Activated CD4-positive, alpha-beta T cell treated with anti-CD3 and anti-CD28 coated beads, Interleukin-10, Interleukin-2, amounts not matched to agents 100 ng/mL and 50 ng/mL, durations not matched to agents 16 hours and 8 hours (primary cell): ENCODE data around the gene EIF3I.
"Not testable (repeated sequence)": the region's sequence is repeated elsewhere in the genome, so short reads cannot be mapped to it uniquely, and the experiment has no call there.

Experiments used
- DNase-seq: peaks from one replicate; pipeline ENCODE4 v3.0.0-alpha.2; 2020

EIF3I gene

DNA sequence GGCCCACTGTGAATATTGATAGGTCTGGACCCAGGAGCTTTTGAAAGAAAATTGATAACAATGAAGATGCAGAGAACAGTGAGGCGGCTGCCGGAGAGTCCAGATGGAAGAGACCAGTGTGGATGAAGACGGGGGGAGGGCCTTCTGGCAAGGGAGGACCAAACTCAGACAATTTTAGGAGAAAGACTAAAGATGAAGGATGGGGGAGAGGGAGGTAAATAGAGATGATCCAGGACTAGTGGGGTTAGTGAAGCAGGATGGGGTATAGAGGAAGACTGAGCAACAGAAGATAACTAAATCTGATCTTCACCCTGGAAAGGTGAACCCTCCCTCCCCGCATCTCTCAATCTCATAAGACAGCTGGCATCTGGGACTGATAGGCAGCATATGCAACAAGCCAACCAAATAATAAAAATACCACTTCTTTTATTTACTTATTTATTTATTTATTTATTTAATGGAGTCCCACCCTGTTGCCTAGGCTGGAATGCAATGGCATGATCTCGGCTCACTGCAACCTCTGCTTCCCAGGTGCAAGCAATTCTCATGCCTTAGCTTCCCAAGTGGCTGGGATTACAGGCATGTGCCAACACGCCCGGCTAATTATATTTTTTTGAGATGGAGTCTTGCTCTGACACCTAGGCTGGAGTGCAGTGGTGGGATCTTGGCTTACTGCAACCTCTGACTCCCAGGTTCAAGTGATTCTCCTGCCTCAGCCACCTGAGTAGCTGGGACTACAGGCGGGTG is 10.5 kb downstream of the EIF3I start:
- no peak for DNase-seq

DNA sequence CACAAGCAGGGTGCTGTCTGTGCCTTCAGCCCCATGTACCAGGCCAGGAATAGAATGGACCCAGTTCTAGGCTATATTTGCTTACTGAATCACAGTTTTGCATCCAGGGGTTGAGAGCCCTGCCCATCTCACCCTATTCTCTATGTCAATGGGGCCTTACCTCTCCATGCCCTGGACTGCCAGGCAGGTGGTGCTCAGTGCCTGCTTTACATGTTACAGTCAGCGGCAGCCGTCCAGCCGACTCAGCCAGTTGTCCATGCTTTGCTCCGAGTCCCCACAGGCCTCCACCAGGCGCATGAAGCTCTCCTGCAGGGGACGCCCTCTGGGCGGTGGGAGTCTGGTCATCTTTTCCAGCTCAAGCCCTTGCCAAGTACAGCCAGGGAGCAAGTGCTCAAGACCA is 12.6 kb downstream of the EIF3I start:
- no peak for DNase-seq

DNA sequence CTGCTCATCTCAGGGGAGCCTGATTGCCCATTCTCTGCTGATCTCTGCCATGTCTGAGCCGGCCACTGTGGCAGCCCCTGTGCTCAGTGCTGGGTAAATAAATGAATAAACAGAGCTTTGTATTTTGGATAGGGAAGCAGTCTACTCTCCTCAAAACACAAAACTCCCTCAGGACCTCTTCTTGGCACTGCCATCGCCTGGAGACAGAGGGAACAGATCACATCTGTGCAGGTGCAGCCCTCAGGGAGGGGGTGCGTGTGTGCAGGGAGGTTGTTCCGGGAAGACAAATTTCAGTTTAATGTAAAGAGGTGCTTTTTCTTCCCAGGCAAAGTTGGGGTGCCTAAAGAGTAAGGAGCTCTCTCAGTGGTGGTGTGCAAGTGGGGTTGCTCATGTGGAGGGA is 17.1 kb downstream of the EIF3I start:
- no peak for DNase-seq

DNA sequence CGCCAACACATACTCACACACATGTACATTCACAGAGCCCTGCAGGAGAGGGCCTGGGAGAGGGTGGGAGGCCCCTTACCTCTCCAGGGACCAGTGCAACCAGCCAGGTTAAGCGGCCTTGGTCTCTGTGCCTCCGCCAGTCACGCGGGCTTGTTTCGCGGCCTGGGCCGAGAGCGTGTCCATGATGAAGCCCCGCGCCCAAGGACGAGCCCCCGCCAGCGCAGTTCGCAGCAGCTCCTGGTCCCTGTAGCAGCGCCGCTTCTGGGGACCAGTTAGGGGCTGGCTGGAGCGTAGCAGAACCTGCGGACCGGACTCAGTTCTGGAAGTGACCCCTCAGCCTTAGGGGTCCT is 17.6 kb downstream of the EIF3I start:
- DNase-seq = no peak

DNA sequence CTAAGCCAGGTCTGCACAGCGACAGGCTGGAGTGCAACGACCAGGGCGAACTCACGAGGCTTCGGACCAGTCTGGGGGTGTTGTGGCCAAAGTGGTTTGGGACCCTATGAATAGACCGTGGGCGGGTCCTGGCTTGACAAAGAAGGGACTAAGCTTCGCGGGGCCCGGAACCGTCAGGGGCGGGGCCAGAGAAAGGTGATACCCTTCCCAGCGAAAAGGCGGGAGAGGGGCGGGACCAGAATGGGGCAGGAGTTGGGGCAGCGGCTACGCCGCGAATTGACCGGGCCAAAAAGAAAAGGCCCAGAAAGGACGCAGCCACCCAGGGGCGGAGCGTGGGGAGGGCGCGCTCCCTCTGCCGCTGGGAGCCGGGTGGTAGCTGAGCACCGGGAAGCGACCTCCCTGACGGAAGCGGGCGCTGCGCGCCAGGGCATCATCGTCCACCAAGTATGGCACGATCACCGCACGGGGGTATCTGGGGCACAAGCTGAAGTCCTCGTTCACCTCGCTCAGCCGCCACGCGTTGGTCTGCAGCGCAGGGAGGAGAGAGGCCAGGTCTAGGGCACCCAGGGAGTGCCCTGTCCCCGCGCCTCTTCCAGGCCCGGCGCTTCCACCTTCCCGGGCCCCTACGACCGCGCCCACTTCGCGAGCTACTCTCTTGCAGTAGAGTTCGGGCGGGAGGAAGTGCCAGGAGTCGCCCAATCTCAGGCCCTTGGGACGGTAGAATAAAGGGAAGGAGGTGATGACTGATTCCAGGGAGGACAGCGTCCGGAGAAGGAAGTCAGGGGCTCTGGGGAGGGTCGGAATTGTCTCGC is 18.1 kb downstream of the EIF3I start:
- DNase-seq = peak; percentile 48

DNA sequence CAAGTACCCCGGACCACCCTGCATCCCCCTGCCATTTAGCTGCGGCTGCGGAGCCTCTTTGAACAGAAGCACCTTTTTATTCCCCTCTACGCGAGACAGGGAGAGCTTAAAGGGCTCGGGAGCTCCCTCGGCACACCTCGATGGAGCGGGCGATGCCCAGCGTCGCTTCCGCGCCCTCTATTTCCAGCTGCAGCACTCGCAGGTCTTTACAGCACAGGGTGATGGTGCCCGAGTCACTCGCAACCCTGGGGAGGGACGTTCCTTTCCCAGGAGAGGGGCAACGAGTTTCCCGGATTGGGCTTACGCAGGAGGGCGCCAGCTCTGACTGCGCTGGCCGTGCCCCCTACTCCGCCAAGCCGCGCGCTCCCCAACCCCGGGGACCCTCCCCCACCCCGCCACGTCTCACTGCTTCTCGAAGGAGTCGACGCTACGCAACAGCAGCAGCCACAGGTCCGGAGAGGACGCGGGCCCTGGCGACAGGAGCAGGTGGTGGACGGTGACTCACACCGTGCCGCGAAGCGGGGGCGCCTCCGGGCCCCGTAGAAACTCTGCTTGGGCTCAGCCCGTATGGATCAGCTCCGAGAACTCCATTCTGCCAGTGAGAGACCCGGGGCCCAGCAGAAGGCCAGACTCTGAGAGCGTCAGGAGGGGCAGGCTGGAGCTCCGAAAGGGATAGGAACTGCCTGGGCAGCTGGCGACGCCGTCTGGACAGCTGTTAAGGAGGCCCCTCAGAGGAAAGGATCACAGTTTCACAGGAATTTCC is 19.0 kb downstream of the EIF3I start:
- peak; percentile 29 for DNase-seq

DNA sequence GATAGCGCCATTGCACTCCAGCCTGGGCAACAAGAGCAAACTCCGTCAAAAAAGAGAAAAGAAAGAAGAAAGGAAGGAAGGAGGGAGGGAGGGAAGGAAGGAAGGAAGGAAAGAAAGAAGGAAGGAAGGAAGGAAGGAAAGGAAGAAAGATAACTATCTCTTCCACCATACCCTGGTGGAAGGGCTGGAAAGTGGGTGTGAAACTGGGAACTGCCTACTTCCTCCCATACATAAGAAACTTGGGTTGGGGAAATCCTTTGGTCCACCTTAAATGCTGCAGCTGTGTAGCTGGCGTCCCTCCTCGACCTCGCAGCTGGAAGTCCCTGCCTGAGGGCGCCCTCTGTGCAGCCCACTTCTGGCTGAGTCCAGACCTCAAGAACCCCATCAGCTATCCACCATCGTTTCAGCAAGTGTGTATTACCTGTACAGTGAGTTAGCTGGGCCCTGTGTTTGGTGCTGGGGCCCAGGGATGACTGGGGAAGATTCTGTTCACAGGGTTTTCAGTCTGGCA is 20.2 kb downstream of the EIF3I start:
- DNase-seq = no peak

DNA sequence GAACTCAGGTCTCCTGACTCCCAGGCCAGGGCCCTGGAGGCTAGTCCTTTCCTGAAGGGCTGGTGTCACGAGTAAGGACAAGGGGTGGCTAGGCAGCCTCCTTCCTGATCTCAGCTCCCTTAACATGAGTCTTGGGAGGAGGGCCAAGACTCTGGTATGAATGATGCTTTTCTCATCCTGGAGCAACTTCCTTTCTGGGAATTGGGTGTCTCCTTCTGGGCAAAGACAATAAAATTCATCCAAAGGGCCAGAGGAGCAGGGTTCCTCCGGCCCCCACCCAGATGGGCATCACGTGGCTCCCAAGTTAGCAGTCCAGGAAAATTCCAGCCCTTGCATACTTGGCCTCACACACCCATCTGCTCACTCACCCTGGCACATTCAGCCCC is 24.7 kb downstream of the EIF3I start, which contains the start of gene FAM167B:
Gene FAM167B (plus strand): TSS at position 335 of the 386 bp plus-strand sequence. CDS start 200 bp downstream, outside the sequence.
- no peak for DNase-seq

DNA sequence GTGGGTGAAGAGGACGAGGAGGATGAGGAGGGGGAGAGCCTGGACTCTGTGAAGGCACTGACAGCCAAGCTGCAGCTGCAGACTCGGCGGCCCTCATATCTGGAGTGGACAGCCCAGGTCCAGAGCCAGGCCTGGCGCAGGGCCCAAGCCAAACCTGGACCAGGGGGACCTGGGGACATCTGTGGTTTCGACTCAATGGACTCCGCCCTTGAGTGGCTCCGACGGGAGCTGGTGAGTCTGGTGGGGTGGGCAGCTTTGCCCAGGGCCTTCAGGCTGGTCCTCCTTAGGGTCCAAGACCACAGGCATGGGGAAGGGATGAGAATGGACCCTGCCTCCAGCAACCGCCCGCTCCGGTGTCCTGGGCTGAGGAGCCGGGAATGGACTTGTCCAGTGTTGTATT is 25.2 kb downstream of the EIF3I start:
- DNase-seq = no peak

DNA sequence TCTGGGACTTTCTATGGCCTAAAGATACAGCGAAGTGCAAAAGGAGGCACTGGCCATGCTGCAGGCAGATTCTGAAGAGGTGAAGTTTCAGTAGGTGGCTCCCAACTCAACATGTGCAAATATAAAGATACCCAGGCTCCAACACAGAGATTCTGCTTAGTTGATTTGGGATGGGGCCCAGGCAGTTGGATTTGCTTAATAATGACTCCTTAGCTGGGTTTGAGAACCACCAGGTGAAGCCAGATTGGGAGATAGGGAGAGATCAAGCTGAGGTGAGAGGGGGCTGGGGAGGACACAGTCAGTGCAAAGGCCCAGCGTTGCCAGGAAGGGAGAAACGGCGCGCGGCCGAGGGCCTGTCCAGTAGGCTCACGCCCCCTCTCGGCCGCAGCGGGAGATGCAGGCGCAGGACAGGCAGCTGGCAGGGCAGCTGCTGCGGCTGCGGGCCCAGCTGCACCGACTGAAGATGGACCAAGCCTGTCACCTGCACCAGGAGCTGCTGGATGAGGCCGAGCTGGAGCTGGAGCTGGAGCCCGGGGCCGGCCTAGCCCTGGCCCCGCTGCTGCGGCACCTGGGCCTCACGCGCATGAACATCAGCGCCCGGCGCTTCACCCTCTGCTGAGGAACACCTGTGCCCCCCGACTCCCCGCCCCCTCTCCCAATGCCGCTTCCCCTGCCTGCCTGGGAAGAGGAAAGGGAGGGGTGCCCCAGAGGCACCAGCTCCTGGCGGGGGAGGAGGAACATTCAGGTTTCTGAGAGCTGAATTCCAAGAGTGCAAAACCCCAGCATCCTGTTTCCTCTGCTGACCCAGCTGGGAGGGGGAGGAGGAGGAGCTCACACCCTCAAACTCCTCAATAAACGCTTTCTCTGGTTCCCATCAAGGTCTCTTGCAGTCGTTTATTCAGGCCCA is 26.0 kb downstream of the EIF3I start:
- DNase-seq = peak; percentile 93

DNA sequence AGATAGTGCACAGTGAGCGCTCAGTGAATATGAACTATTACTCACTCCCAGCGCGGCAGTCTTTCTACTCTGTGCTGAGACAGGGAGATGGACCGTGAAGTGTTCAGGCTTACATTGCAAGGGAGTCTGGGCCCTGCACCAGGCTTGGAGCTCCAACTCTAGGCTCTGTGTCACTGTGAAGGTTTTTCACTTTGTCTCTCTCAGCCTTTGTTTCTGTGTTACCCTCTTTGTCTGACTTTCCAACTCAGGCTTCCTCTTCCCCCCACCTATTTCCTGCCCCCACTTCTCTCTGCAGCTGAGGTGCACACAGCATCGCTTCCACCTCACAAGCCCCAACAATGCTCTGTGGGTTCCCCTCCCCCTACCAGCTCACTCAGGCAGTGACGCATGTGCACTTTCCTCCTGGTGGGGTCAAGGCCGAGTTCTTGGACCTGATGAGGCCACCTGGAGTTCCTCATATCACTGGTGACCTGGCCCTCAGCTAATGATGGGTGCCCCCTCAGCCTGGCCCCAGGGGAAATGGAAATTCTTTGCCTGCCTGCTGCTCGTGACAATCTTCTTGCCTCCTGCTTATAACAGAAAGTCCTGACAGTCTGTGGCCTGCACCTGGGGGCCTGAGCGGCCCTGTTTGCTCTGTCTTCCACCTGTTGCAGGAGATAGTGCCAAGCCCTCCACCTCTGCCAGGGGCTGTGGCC is 27.8 kb downstream of the EIF3I start:
- DNase-seq = peak; percentile 93

DNA sequence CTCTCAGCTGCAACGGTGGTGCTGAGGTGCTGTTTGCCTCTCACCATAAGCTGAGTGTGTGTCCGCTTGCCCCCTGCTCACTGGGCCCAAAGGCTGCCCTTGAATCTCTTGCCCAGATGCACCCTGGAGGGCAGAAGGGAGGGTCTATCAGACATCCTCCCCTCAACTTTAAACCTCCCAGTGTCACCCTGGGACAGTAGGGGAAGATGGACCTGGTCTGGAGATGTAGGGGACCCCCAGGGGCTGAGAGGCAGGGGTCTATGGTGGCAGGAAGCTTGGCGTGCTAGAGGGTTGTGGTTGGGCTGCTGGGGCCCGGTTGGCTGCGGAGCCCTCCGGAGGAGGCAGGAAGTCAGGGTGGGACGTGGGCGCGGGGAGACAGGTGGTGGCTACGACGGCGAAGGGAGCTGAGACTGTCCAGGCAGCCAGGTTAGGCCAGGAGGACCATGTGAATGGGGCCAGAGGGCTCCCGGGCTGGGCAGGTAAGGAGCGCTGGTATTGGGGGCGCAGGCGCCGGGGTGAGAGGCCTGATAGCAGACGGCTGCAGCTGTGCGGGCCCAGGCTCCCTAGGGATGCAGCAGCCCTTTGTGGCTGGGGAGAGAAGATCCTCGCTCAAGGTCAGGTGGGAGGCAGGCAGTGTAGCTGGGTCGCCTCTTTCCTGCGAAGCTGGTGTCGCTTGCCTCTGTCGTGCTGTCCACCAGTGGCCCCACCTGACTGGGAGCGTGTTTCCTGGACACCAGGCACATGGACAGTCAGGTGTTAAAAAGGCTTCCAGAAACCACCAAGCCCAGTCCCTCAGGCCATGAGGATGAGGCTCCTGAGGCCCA is 28.9 kb downstream of the EIF3I start, which contains the start of gene LCK:
Gene LCK (plus strand): TSS at position 373 of the 824 bp plus-strand sequence. CDS start 23,065 bp downstream, outside the sequence.
- peak; percentile 84 for DNase-seq

DNA sequence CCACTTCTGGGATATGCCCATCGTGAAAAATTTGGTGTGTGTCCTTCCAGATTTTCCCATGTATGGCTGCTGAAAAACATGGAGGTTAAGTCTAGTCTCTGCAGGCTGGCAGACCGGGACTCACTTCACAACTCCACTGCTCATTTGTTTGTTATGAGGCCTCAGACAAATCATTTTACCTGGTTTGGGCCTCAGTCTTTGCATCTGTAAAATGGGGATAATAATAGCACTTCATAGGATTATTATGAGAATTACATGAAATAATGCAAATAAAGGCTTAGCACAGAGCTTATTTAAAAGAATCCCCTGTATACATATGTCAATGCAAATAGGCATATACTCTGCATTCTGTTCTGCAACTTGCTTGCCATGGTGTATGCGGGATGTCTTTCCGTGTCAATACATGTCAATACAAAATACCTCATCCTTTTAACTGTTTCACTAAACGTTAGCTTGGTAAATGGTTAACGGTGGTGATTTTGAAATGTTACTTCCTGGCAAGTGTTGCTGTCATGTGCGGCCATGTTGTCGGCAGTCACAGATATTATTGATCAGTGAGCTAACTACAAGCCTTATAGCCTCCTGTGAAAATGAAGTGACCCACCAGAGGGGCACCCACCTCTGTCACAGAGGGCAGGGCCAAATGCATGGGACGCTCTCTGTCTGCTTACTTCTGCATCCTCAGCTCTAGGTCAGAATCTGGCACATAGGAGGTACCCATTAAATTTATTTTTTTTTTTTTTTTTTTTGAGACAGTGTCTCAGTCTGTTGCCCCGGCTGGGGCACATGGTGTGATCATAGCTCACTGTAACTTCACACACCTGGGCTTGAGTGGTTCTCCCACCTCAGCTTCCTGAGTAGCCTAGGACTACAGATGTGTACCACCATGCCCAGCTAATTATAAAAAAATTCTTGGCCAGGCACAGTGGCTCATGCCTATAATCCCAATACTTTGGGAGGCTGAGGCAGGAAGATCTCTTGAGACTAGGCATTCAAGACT is 33.2 kb downstream of the EIF3I start:
- DNase-seq = peak; percentile 74

DNA sequence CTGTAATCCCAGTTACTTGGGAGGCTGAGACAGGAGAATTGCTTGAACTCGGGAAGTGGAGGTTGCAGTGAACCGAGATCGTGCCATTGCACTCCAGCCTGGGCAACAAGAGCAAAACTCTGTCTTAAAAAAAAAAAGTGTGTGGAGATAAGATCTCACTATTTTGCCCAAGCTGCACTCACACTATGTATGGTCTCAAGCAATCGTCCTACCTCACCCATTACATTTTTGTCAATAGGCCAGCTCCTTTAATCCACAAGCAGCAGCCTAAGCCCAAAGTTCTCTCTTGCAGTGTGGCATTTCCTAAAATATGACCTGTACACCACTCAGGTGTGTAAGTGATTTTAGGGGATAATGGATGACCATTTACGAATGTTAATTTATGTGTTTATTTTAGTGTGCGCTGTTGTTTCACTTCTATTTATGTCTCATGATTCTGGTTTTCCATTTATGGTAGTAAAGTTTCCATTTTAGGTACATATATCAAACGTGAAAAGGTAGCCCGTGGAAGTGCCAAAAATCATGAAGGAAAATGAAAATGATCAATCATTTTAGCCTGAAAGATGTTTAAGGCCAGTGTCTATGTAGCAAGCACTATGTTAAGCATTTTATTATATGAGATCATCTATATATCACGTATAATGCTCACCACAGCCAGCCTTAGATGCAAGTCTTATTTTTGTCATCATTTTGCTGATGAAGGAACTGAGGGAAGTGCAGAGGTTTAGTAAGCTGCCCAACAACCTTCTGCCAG is 34.4 kb downstream of the EIF3I start:
- DNase-seq = peak; percentile 51

DNA sequence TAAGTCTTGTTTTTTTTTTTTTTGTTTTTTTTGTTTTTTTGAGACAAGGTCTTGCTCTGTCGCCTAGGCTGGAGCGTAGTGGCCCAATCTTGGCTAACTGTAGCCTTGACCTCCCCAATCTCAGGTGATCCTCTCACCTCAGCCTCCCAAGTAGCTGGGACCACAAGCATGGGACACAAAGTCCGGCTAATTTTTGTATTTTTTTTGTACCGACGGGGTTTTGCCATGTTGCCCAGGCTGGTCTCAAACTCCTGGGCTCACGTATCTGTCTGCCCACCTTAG is 35.0 kb downstream of the EIF3I start:
- no peak for DNase-seq

DNA sequence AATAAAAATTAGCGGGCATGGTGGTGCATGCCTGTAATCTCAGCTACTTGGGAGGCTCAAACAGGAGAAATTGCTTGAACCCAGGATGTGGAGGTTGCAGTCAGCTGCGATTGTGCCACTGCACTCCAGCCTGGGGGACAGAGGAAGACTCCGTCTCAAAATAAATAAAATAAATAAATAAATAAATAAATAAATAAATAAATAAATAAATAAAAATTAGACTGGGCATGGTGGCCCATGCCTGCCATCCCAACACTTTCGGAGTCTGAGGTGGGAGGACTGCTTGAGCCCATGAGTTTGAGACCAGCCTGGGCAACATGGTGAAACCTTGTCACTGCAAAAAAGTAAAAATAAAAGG is 41.0 kb downstream of the EIF3I start:
- not testable (repeated sequence) for DNase-seq

DNA sequence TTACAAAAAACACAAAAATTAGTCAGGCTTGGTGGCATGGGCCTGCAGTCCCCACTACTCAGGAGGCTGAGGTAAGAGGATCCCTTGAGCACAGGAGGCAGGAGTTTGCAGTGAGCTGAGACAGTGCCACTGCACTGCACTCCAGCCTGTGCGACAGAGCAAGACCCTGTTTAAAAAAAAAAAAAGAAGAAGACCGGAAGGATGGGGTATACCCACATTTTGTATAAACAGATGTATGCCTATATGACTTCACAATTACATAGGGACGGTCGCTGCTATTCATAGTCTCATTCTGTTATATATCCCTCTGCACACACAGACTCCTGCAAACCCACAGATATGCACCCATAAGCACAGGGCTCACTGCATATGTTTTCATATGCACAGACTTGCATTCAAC is 41.5 kb downstream of the EIF3I start:
- peak; percentile 48 for DNase-seq

DNA sequence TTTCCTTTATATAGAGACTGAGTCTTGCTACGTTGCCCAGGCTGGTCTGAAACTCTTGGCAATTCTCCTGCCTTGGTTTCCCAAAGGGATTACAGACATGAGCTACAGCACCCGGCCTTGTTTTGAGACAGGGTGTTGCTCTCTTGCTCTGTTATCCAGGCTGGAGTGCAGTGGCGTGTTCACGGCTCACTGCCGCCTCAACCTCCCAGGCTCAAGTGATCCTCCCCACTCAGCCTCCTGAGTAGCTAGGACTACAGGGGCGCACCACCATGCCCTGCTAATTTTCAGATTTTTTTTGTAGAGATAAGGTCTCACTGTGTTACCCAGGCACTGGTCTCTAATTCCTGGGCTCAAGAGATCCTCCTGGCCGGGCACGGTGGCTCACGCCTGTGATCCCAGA is 43.6 kb downstream of the EIF3I start:
- DNase-seq = no peak
